HEK293 (cell line): Measurements from ENCODE around the gene CARD8.

Experiments used
- CTCF ChIA-PET: fragments of 350-600 bp; formaldehyde crosslinking; extraction: SDS; loops from one replicate; lab custom pipeline; 2021; ENCODE audit warnings: antibody characterized with exemption; lab: Yijun Ruan, JAX
- POLR2A ChIA-PET: fragments of 300-600 bp; formaldehyde crosslinking; extraction: SDS; loops from one replicate; lab custom pipeline; 2020; ENCODE audit warnings: antibody characterized with exemption, inconsistent platforms; lab: Yijun Ruan, JAX
- H3K27ac ChIP-seq: fragments of 200-500 bp; sonication (Bioruptor generic); 2 replicates; pipeline ENCODE4 v1.5.1; 2014; ENCODE audit warnings: low read depth, low read length, control low read depth, inconsistent platforms; ENCODE audit errors: extremely low read depth
- H3K36me3 ChIP-seq, 2 experiments: fragments of 200-500 bp in 1 of 2; sonication (Bioruptor generic) in 1 of 2; 1 replicate in 1 of 2; 2 replicates in 1 of 2; pipeline ENCODE4 v1.5.1; 2014 to 2017; ENCODE audit warnings: inconsistent platforms in 2 of 2, low read length in 2 of 2; ENCODE audit not compliant: control insufficient read depth in 2 of 2, insufficient read depth in 1 of 2
- H3K4me1 ChIP-seq: fragments of 200-500 bp; sonication (Bioruptor generic); 2 replicates; pipeline ENCODE4 v1.5.1; 2014; ENCODE audit warnings: mild to moderate bottlenecking, low read length, inconsistent platforms; ENCODE audit not compliant: control insufficient read depth, insufficient read depth
- H3K4me3 ChIP-seq: 2 replicates; pipeline ENCODE4 v1.5.1; 2011; ENCODE audit warnings: low read depth, mild to moderate bottlenecking, control low read depth, low read length, moderate library complexity
- H3K9me3 ChIP-seq: fragments of 200-500 bp; sonication (Bioruptor generic); 2 replicates; pipeline ENCODE4 v1.5.1; 2014; ENCODE audit warnings: low read depth, low read length, inconsistent platforms; ENCODE audit not compliant: control insufficient read depth, insufficient read depth
- CTCF ChIP-seq: fragments of 450-650 bp; formaldehyde crosslinking; IDR thresholded peaks from 2 replicates; pipeline ENCODE4 v1.5.1; 2016; ENCODE audit warnings: missing biosample characterization, missing genetic modification characterization
- EGR2 ChIP-seq: fragments of 450-650 bp; formaldehyde crosslinking; IDR thresholded peaks from 2 replicates; pipeline ENCODE4 v1.5.1; 2016; ENCODE audit warnings: low read depth, missing biosample characterization, missing genetic modification characterization
- PRDM2 ChIP-seq: fragments of 450-650 bp; formaldehyde crosslinking; IDR thresholded peaks from 2 replicates; pipeline ENCODE4 v1.5.1; 2016; ENCODE audit warnings: missing biosample characterization, missing genetic modification characterization, borderline replicate concordance
- SETDB1 ChIP-seq: IDR thresholded peaks from one replicate; pipeline ENCODE4 v1.6.1; 2017; ENCODE audit warnings: mild to moderate bottlenecking, low read length, moderate library complexity, mixed read lengths; ENCODE audit not compliant: insufficient read length
- TRIM28 ChIP-seq: IDR thresholded peaks from 2 replicates; pipeline ENCODE4 v1.6.1; 2011; ENCODE audit warnings: low read length, control low read depth, borderline replicate concordance
- ZBTB21 ChIP-seq: fragments of 450-650 bp; formaldehyde crosslinking; IDR thresholded peaks from 2 replicates; pipeline ENCODE4 v1.5.1; 2017; ENCODE audit warnings: missing biosample characterization, missing genetic modification characterization
- ZNF140 ChIP-seq: fragments of 450-650 bp; formaldehyde crosslinking; IDR thresholded peaks from 2 replicates; pipeline ENCODE4 v1.5.1; 2016; ENCODE audit warnings: missing biosample characterization, missing genetic modification characterization
- ZNF26 ChIP-seq: fragments of 450-650 bp; formaldehyde crosslinking; IDR thresholded peaks from 2 replicates; pipeline ENCODE4 v1.5.1; 2016; ENCODE audit warnings: missing biosample characterization, missing genetic modification characterization
- ZNF529 ChIP-seq: fragments of 450-650 bp; formaldehyde crosslinking; IDR thresholded peaks from 2 replicates; pipeline ENCODE4 v1.5.1; 2017; ENCODE audit warnings: missing genetic modification characterization, missing biosample characterization; ENCODE audit not compliant: insufficient replicate concordance
- ZNF561 ChIP-seq: fragments of 450-650 bp; IDR thresholded peaks from 2 replicates; pipeline ENCODE4 v1.5.1; 2018; ENCODE audit warnings: missing biosample characterization, missing genetic modification characterization, borderline replicate concordance
- ZNF76 ChIP-seq: fragments of 450-650 bp; formaldehyde crosslinking; IDR thresholded peaks from 2 replicates; pipeline ENCODE4; 2016; ENCODE audit warnings: low read depth, missing biosample characterization, missing genetic modification characterization, borderline replicate concordance
- ZNF768 ChIP-seq: fragments of 450-650 bp; formaldehyde crosslinking; IDR thresholded peaks from 2 replicates; pipeline ENCODE4 v1.5.1; 2018; ENCODE audit warnings: missing biosample characterization, mild to moderate bottlenecking, missing genetic modification characterization
- ZNF785 ChIP-seq: fragments of 450-650 bp; formaldehyde crosslinking; IDR thresholded peaks from 2 replicates; pipeline ENCODE4 v1.5.1; 2016; ENCODE audit warnings: missing biosample characterization, missing genetic modification characterization

The CARD8 gene

GRCh38 chr19:48183356-48183755, 72.4 kb downstream of the CARD8 start:
- H3K27ac ChIP-seq = no peak overlapping the region
- ChIA-PET POLR2A (interaction anchor here (1.8 kb wide), 1 partner anchor 20 kb away, joined by 5 read pairs; no protein-coding TSS in a partner anchor), CTCF (interaction anchor here (0.7 kb wide), 1 partner anchor 18 kb away, joined by 3 read pairs; no protein-coding TSS in a partner anchor)
- TF ChIP-seq ZNF529 (tag by site-specific recombination) = no peak
- TF ChIP-seq ZNF785 (tag by site-specific recombination) = no peak
- no peak for TF ChIP-seq ZBTB21 (tag by site-specific recombination)
- no peak for TF ChIP-seq ZNF768 (tag by site-specific recombination)
- no peak for TF ChIP-seq ZNF561 (tag by site-specific recombination)
- TF ChIP-seq ZNF76 = no peak
- TF ChIP-seq ZNF26 (tag by site-specific recombination) = no peak
- peaks cover 26 to 40% of the 10 kb centered on the region in 2 experiments for H3K36me3 ChIP-seq
- no peaks in the 10 kb centered on the region for H3K4me1 ChIP-seq
- no peak overlapping the region for H3K4me3 ChIP-seq
- no peaks in the 10 kb centered on the region; the same call in 1 of the 2 replicates for H3K9me3 ChIP-seq

GRCh38 chr19:48182434-48182833, 73.3 kb downstream of the CARD8 start:
- H3K36me3 ChIP-seq = peaks cover 18 to 32% of the 10 kb centered on the region in 2 experiments
- no peak overlapping the region for H3K27ac ChIP-seq
- H3K4me1 ChIP-seq = no peaks in the 10 kb centered on the region
- TF ChIP-seq EGR2 (no peak), CTCF (tag by site-specific recombination) (0 out of 2 replicates have a peak, but pooled peaks have one; percentile 13)
- POLR2A ChIA-PET = no interaction called here
- H3K4me3 ChIP-seq = no peak overlapping the region
- H3K9me3 ChIP-seq = no peaks in the 10 kb centered on the region; the same call in 1 of the 2 replicates
- CTCF ChIA-PET = interaction anchor here (0.7 kb wide), 2 partner anchors 19 to 39 kb away, joined by 3 read pairs; no protein-coding TSS in a partner anchor

GRCh38 chr19:48181505-48181904, 74.2 kb downstream of the CARD8 start:
- H3K9me3 ChIP-seq = no peaks in the 10 kb centered on the region; the same call in 1 of the 2 replicates
- H3K36me3 ChIP-seq = peaks cover 18 to 36% of the 10 kb centered on the region in 2 experiments
- H3K4me1 ChIP-seq = no peaks in the 10 kb centered on the region
- ChIA-PET POLR2A (no interaction called here), CTCF (interaction anchor here (0.7 kb wide), 1 partner anchor 40 kb away, joined by 3 read pairs; no protein-coding TSS in a partner anchor)
- H3K4me3 ChIP-seq = no peak overlapping the region
- TF ChIP-seq PRDM2 (tag by site-specific recombination) = no peak
- peak; percentile 89 for TF ChIP-seq SETDB1
- TF ChIP-seq ZNF140 (tag by site-specific recombination) = no peak
- peak; percentile 80; the same call in 1 of the 2 replicates for TF ChIP-seq TRIM28
- H3K27ac ChIP-seq = no peak overlapping the region
